Calu3 (cell line): ENCODE measurements around the gene HMGN3. TPM values are rescaled to one million over a fixed set of nuclear protein-coding genes. Genes with fewer than 3 reads are reported as not detected.

Experiments
- BruUV-seq: library from RNA; stranded (reverse); fragments of 400-500 nt; replicated peaks from 2 replicates; lab custom pipeline; 2021; lab: Mats Ljungman, UMichigan
- CTCF ChIA-PET: fragments of 300-600 bp; sonication (Branson Sonifier 250); formaldehyde crosslinking; loops from one replicate; lab custom pipeline; 2022; ENCODE audit warnings: antibody characterized with exemption; lab: Charles Lee
- DNase-seq: peaks from one replicate; pipeline ENCODE4 v3.0.0; 2022
- H3K27ac Mint-ChIP-seq: one replicate; pipeline ENCODE4 v1.8.0; 2022; ENCODE audit warnings: mixed read lengths; ENCODE audit not compliant: unreplicated experiment
- H3K27me3 Mint-ChIP-seq: one replicate; pipeline ENCODE4 v1.8.0; 2022; ENCODE audit warnings: mixed read lengths; ENCODE audit not compliant: unreplicated experiment
- H3K36me3 Mint-ChIP-seq: one replicate; pipeline ENCODE4 v1.8.0; 2022; ENCODE audit warnings: mild to moderate bottlenecking, moderate library complexity, mixed read lengths; ENCODE audit not compliant: insufficient read depth, unreplicated experiment
- H3K4me1 Mint-ChIP-seq: one replicate; pipeline ENCODE4 v1.8.0; 2022; ENCODE audit warnings: mild to moderate bottlenecking, low read depth, mixed read lengths; ENCODE audit not compliant: unreplicated experiment
- H3K4me3 Mint-ChIP-seq: one replicate; pipeline ENCODE4 v1.8.0; 2022; ENCODE audit warnings: mild to moderate bottlenecking, low read depth, moderate library complexity, mixed read lengths; ENCODE audit not compliant: unreplicated experiment
- H3K9me3 Mint-ChIP-seq: one replicate; pipeline ENCODE4 v1.8.0; 2022; ENCODE audit warnings: low read depth, mixed read lengths; ENCODE audit not compliant: unreplicated experiment
- CTCF ChIP-seq: fragments of 200-600 bp; IDR thresholded peaks from one replicate; pipeline ENCODE4 v1.8.0; 2022; ENCODE audit warnings: antibody characterized with exemption; ENCODE audit not compliant: unreplicated experiment
- intact Hi-C: fragments of 100-400 bp; cut with micrococcal nuclease; formaldehyde crosslinking; loops from one replicate; pipeline ENCODE4 v1.10.0; 2022; ENCODE audit not compliant: unreplicated experiment
- total RNA-seq: library from RNA; stranded (reverse); gene quantifications from 2 replicates; pipeline ENCODE4 v1.2.3, GENCODE V29; 2022

Gene HMGN3
- total RNA-seq, 1 experiment from 2014 or later: 104 TPM

DNA sequence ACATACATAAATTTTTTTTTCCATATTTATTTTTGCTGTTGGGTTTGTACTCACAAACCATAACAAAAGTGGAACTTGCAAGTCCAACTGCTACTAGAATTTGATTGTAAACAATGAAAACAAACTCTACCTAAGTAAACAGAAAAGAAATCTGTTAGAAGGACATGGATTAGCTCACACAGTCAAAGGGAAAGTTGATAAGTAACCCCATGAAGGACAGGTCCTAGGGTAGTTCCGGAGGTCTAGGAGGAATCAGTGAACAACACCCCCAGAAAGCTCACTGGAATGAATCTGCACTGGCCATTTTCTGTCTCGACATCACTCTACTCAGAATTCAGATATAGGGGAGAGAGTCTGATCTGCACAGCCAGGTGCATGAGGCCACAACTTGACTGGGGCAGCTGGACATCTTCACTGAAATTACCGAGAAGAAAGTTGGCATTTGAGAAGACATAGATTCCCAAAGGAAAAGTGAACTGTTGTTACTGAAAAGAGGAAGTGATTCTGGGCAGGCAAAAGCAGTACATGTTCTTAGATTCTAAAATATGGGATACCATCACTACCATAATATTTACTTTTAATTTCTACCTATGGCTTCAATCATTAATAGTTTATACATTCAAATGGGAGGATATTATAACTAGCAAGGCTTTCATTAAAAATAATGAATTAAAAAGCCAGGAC is 76.4 kb downstream of the HMGN3 start:
- intact Hi-C loops: no loop called here
- Mint-ChIP-seq H3K4me3 (no peak overlapping the region), H3K4me1 (peaks cover 11% of the 10 kb centered on the region), H3K36me3 (no peaks in the 10 kb centered on the region), H3K9me3 (peaks cover 2% of the 10 kb centered on the region), H3K27ac (no peak overlapping the region), H3K27me3 (no peaks in the 10 kb centered on the region)
- no peak for TF ChIP-seq CTCF
- DNase-seq: no peak
- CTCF ChIA-PET: no interaction called here
- no TSS peak for BruUV-seq

GRCh38 chr6:79152269-79152737 is 82.2 kb downstream of the HMGN3 start:
- H3K27me3 Mint-ChIP-seq: no peaks in the 10 kb centered on the region
- no peak overlapping the region for H3K4me3 Mint-ChIP-seq
- H3K4me1 Mint-ChIP-seq: no peaks in the 10 kb centered on the region
- no peak for DNase-seq
- intact Hi-C loops: no loop called here
- no TSS peak for BruUV-seq
- no peaks in the 10 kb centered on the region for H3K9me3 Mint-ChIP-seq
- H3K36me3 Mint-ChIP-seq: no peaks in the 10 kb centered on the region
- no peak for TF ChIP-seq CTCF
- H3K27ac Mint-ChIP-seq: no peak overlapping the region
- CTCF ChIA-PET: no interaction called here

Other genes starting within 250 kb of the HMGN3 start
- gene PHIP, start 156.4 kb downstream of the HMGN3 start, total RNA-seq: 43.3 and 50.8 TPM in 2 replicates